HepG2 (cell line): Measurements from ENCODE around the gene DNMBP.
"Not testable (repeated sequence)": the region's sequence is repeated elsewhere in the genome, so short reads cannot be mapped to it uniquely, and the experiment has no call there.

ENCODE experiments used
- BRCA1 ChIP-seq: sonication (generic); formaldehyde crosslinking; IDR thresholded peaks from 2 replicates; pipeline ENCODE4 v1.4.0; 2020; ENCODE audit warnings: missing genetic modification reagents
- EZH2 ChIP-seq: conservative IDR thresholded peaks from 2 replicates; pipeline ENCODE4 v1.6.1; 2012; ENCODE audit warnings: mild to moderate bottlenecking, low read depth, low read length, moderate library complexity
- FOXO4 ChIP-seq: sonication (generic); formaldehyde crosslinking; conservative IDR thresholded peaks from 2 replicates; pipeline ENCODE4 v1.8.1; 2023; ENCODE audit warnings: missing genetic modification reagents
- MYC ChIP-seq: sonication (generic); formaldehyde crosslinking; IDR thresholded peaks from 2 replicates; pipeline ENCODE4 v1.9.0; 2021; ENCODE audit warnings: missing genetic modification reagents, borderline replicate concordance
- NR2C2 ChIP-seq: sonication (generic); formaldehyde crosslinking; IDR thresholded peaks from 2 replicates; pipeline ENCODE4 v1.4.0; 2020; ENCODE audit warnings: missing genetic modification reagents, mild to moderate bottlenecking, moderate library complexity, borderline replicate concordance
- TAF1 ChIP-seq: sonication (generic); formaldehyde crosslinking; IDR thresholded peaks from 2 replicates; pipeline ENCODE4 v1.4.0; 2020; ENCODE audit warnings: missing genetic modification reagents
- ZBTB40 ChIP-seq, 2 experiments: fragments of 450-650 bp in 1 of 2; sonication (generic) in 1 of 2; formaldehyde crosslinking in 1 of 2; IDR thresholded peaks; 2 replicates each; pipeline versions ENCODE4 v1.6.1 to v1.8.0; 2016 to 2022; ENCODE audit warnings: antibody characterized with exemption in 1 of 2, mild to moderate bottlenecking in 1 of 2, missing genetic modification reagents in 1 of 2
- ZNF713 ChIP-seq: sonication (generic); formaldehyde crosslinking; IDR thresholded peaks from 2 replicates; pipeline ENCODE4 v1.4.0; 2020; ENCODE audit warnings: mild to moderate bottlenecking, missing genetic modification reagents
- TF ChIP-seq, protein P1 (sequence below): IDR thresholded peaks from 2 replicates; pipeline ENCODE4 v1.6.1; 2016; ENCODE audit warnings: low read depth
- TF ChIP-seq, protein P2 (sequence below): sonication (generic); formaldehyde crosslinking; IDR thresholded peaks from 2 replicates; pipeline ENCODE4 v1.5.0; 2020; ENCODE audit warnings: mild to moderate bottlenecking, missing genetic modification reagents, moderate library complexity
- TF ChIP-seq, protein P3 (sequence below): sonication (generic); IDR thresholded peaks from 2 replicates; pipeline ENCODE4 v1.6.1; 2016; ENCODE audit warnings: low read depth, borderline replicate concordance
- TF ChIP-seq, protein P4 (sequence below): IDR thresholded peaks from 2 replicates; pipeline ENCODE4 v1.6.1; 2016; ENCODE audit warnings: low read depth, control low read depth

DNA sequence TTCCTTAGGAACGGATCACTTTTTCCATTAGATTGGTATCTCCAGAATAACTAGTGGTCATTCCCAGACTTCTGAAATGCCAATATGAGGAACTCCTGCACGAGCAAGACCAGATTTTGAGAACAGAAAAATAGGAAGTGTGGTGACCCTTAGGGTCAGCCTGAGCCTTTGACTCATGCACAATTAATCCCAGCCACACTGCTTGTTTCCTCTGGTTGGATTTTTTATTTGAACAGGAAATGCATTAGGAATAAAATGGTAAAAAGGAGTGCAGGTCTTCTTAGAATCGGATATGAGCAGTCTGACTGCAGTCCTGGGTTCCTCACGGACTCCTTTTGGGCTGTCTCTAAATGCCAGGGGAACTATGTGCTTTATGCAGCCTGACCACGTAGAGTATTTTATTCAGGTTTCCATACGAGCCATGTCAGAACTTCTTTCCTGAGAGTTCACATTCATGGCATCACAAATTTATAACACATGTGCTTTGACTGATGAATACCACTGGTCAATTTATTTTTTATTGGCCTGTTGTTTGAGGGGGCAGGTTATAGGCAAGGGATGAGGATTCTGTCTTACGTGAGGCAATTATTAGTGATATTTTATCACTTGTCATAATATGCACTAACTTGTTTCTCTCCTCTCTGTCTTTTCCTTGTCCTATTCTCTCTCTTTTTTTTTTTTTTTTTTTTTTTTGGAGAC lies 46.1 kb downstream of the DNMBP start:
- not testable (repeated sequence) for TF ChIP-seq NR2C2; EZH2; ZNF713 (CRISPR knock-in tag); BRCA1 (CRISPR knock-in tag); ZBTB40 (IDR thresholded peaks at IDR 0.05); ZBTB40 (CRISPR knock-in tag; IDR thresholded peaks at IDR 0.05); TAF1 (CRISPR knock-in tag); MYC (CRISPR knock-in tag); FOXO4
- TF ChIP-seq, protein P1, sequence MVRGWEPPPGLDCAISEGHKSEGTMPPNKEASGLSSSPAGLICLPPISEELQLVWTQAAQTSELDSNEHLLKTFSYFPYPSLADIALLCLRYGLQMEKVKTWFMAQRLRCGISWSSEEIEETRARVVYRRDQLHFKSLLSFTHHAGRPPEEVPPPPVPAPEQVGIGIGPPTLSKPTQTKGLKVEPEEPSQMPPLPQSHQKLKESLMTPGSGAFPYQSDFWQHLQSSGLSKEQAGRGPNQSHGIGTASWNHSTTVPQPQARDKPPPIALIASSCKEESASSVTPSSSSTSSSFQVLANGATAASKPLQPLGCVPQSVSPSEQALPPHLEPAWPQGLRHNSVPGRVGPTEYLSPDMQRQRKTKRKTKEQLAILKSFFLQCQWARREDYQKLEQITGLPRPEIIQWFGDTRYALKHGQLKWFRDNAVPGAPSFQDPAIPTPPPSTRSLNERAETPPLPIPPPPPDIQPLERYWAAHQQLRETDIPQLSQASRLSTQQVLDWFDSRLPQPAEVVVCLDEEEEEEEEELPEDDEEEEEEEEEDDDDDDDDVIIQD (CRISPR knock-in tag) = not testable (repeated sequence)
- TF ChIP-seq, protein P2, sequence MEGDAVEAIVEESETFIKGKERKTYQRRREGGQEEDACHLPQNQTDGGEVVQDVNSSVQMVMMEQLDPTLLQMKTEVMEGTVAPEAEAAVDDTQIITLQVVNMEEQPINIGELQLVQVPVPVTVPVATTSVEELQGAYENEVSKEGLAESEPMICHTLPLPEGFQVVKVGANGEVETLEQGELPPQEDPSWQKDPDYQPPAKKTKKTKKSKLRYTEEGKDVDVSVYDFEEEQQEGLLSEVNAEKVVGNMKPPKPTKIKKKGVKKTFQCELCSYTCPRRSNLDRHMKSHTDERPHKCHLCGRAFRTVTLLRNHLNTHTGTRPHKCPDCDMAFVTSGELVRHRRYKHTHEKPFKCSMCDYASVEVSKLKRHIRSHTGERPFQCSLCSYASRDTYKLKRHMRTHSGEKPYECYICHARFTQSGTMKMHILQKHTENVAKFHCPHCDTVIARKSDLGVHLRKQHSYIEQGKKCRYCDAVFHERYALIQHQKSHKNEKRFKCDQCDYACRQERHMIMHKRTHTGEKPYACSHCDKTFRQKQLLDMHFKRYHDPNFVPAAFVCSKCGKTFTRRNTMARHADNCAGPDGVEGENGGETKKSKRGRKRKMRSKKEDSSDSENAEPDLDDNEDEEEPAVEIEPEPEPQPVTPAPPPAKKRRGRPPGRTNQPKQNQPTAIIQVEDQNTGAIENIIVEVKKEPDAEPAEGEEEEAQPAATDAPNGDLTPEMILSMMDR (CRISPR knock-in tag) = not testable (repeated sequence)
- TF ChIP-seq, protein P3, sequence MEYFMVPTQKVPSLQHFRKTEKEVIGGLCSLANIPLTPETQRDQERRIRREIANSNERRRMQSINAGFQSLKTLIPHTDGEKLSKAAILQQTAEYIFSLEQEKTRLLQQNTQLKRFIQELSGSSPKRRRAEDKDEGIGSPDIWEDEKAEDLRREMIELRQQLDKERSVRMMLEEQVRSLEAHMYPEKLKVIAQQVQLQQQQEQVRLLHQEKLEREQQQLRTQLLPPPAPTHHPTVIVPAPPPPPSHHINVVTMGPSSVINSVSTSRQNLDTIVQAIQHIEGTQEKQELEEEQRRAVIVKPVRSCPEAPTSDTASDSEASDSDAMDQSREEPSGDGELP = not testable (repeated sequence)
- TF ChIP-seq, protein P4, sequence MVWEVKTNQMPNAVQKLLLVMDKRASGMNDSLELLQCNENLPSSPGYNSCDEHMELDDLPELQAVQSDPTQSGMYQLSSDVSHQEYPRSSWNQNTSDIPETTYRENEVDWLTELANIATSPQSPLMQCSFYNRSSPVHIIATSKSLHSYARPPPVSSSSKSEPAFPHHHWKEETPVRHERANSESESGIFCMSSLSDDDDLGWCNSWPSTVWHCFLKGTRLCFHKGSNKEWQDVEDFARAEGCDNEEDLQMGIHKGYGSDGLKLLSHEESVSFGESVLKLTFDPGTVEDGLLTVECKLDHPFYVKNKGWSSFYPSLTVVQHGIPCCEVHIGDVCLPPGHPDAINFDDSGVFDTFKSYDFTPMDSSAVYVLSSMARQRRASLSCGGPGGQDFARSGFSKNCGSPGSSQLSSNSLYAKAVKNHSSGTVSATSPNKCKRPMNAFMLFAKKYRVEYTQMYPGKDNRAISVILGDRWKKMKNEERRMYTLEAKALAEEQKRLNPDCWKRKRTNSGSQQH (CRISPR knock-in tag) = not testable (repeated sequence)
